GM06990 (cell line): ENCODE results near the gene GJB5.

Experiments used
- DNase-seq: peaks from one replicate; pipeline ENCODE4 v3.0.0-alpha.2; 2011; ENCODE audit not compliant: insufficient read length; ENCODE audit errors: extremely low read depth
- H3K27me3 ChIP-seq: replicated peaks from 2 replicates; pipeline ENCODE4 v1.6.0; 2011; ENCODE audit warnings: low read length; ENCODE audit not compliant: control insufficient read depth, insufficient read depth
- H3K36me3 ChIP-seq: 2 replicates; pipeline ENCODE4 v1.5.1; 2011; ENCODE audit warnings: low read length; ENCODE audit not compliant: control insufficient read depth, insufficient read depth
- H3K4me3 ChIP-seq: replicated peaks from 2 replicates; pipeline ENCODE4 v1.5.1; 2011; ENCODE audit warnings: low read depth, mild to moderate bottlenecking, control low read depth, low read length
- TF ChIP-seq, protein P1 (sequence below): IDR thresholded peaks from 2 replicates; pipeline ENCODE4 v1.5.1; 2011; ENCODE audit warnings: low read length, control low read depth, mild to moderate bottlenecking, inconsistent platforms; ENCODE audit not compliant: insufficient read depth, poor library complexity, severe bottlenecking

GJB5 gene

DNA sequence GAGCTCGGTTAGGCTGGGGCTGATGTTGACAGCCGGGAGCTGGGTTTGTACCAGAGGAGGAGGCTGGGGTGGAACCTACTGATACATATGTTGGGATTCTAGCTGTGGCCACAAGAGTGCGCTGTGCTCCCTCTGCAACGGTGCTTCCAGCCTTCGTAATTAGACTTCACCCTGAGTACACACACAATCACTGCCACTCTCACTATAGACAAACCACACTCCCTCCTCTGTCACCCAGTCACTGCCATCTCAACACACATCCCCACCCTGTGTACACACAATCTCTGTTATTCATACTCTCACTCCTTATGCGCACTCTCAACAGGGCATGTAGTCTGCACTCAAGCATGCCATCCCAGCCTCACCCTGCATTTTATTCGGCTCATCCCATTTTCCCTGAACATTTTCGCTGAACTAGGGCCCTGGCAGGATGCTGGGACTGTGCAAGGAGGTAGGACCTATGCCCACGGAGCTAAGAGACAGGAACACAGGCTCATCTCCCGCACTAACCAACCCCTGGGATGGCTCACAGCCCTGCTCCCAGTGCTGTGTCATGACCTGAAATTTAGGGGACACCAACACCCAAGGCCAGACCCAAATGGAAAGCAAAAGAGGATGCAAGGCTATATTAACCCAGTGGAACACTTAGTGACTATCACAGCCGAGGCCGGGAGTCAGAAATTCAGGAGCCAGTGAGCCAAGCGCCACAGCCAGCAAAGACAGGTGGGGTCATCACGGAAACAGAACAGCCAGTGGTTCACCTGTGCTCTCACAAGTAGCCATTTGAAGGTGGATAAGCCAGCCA is 31.9 kb downstream of the GJB5 start:
- TF ChIP-seq, protein P1, sequence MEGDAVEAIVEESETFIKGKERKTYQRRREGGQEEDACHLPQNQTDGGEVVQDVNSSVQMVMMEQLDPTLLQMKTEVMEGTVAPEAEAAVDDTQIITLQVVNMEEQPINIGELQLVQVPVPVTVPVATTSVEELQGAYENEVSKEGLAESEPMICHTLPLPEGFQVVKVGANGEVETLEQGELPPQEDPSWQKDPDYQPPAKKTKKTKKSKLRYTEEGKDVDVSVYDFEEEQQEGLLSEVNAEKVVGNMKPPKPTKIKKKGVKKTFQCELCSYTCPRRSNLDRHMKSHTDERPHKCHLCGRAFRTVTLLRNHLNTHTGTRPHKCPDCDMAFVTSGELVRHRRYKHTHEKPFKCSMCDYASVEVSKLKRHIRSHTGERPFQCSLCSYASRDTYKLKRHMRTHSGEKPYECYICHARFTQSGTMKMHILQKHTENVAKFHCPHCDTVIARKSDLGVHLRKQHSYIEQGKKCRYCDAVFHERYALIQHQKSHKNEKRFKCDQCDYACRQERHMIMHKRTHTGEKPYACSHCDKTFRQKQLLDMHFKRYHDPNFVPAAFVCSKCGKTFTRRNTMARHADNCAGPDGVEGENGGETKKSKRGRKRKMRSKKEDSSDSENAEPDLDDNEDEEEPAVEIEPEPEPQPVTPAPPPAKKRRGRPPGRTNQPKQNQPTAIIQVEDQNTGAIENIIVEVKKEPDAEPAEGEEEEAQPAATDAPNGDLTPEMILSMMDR: peak; percentile 82
- Histone ChIP-seq H3K27me3 (no peaks in the 10 kb centered on the region; the same call in none of the 2 replicates), H3K36me3 (no peaks in the 10 kb centered on the region), H3K4me3 (no peak overlapping the region)
- no peak for DNase-seq

DNA sequence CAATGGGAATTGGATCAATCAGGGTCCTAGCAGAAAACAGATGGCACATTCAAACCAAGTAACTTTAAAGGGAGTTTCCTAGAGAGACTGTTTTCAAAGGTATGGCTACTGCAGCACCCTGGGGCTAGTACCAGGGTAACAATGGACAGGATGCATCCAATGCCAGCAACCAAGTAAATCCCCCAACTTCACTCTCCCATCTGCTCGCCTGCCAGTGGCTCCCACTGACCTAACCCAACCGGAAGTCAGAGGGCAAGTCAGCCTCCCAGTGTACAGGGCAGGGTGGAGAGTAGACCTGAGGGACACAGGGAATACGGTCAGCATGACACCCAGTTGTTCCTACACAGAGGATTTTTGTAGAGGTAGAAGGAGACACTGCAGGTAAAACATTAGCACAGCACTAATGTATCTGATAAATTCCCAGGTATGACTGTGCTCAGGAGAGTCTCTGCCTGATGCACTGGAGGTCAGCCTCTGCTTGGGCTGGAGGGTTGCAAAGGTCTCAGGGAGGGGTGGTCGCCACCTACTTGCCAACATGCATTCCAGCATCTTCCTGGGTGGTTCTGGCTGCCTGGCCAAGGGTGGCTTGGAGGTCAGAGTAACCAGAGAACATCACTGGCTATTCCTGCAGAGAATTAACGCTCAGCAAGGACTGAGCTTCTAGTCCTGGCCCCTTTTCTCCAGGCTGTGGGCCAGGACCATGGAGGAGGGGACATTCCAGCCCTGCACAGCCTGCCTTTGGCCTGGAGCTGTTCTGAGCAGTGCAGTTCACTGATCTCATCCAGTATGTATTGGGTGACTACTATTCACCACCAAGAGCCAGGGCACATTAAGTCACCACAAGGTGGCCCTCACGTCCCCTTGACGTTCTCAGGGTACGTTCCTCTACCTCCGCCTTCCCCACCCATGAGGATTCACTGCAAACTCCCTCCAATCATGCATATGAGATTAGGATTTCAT is 32.9 kb downstream of the GJB5 start:
- H3K27me3 ChIP-seq: no peaks in the 10 kb centered on the region; the same call in none of the 2 replicates
- TF ChIP-seq, protein P1: peak; percentile 49
- no peak for DNase-seq
- H3K36me3 ChIP-seq: no peaks in the 10 kb centered on the region
- H3K4me3 ChIP-seq: no peak overlapping the region

GRCh38 chr1:34790985-34791384 is 36.1 kb downstream of the GJB5 start:
- DNase-seq: no peak
- H3K27me3 ChIP-seq: peaks cover 2% of the 10 kb centered on the region
- no peaks in the 10 kb centered on the region for H3K36me3 ChIP-seq
- TF ChIP-seq, protein P1: no peak
- H3K4me3 ChIP-seq: no peak overlapping the region

DNA sequence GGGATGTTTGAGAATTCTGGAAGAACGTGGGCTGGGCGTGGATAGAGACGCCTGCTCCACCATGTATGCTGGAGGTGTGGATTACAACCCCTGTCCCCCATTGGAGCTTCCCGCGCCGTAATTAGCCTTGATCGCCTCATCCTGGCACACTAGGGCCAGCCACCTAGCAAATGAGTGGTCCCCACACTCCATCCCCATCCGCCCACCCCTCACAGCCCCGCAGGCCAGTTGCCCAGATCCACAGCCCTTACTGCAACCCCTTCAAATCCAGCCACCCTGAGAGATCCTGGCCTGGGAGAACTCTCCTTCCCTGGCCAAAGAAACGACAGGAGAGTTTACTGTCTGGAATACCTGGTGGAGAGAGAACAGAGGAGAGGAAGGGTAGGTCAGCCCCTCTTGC is 37.6 kb downstream of the GJB5 start:
- DNase-seq: no peak
- peaks cover 2% of the 10 kb centered on the region for H3K27me3 ChIP-seq
- no peaks in the 10 kb centered on the region for H3K36me3 ChIP-seq
- H3K4me3 ChIP-seq: no peak overlapping the region
- TF ChIP-seq, protein P1: no peak

DNA sequence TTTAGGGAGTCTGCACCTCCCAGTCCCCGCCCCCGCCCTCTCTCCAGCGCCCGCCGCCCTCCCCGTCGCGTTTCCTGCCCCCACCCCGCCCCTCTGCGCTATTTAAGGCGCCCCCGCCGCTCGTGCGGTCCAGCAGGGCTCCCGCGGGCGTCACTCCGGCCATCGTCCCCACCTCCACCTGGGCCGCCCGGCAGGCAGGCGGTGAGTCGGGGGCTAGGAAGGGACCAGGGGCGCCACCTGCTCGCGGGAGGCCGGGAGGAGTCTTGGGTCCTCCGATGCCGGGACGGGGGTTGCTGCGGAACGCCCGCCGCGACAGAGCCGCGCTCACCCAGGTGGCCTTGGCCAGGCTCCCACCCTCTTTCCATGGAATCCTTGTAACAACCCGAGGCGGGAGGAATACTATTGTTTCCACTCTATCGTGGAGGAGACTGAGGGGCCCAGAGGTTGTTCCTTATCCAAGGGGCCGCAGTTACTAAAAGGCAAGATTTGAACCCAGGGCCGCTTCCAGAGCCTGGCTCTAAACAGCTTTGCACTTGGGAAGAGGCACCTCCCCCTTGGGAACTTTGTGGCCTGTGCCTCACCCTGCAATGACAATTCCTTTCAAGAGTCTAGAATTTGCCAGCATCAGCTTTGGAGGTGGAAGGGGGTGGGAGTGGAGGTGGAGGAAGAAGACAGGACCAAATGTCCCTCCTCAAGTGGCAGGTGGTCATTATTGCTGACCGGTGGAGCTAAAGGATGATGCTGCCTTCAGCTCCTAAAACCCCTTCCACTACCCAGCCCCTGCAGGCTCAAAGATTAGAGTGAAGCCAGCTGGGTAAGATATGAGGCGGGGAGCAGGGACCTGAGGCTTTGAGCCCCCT is 38.3 kb downstream of the GJB5 start, which contains the start of gene GJA4:
Gene GJA4, plus strand, starts transcription at position 132 of the 860 bp plus-strand sequence. CDS start 1,215 bp downstream, outside the sequence.
- Histone ChIP-seq H3K36me3 (no peaks in the 10 kb centered on the region), H3K4me3 (no peak within 1 kb of the TSS), H3K27me3 (peaks cover 2% of the 10 kb centered on the region)
- TF ChIP-seq, protein P1: no peak
- no peak for DNase-seq
